Endothelial cell of umbilical vein (primary cell): ENCODE measurements around the gene ABTB2. TPM values are rescaled to one million over a fixed set of nuclear protein-coding genes. Genes with fewer than 3 reads are reported as not detected.
A peak's percentile ranks its signal among the peaks of the same experiment; 100 is the strongest.

Experiments used
- BruUV-seq: library from RNA; stranded (reverse); fragments of 400-500 nt; replicated peaks from 2 replicates; lab custom pipeline; 2021; lab: Mats Ljungman, UMichigan
- CTCF ChIA-PET: fragments of 300-600, 350-600 bp; sonication (Branson Sonifier 250); formaldehyde crosslinking; loops from one replicate; lab custom pipeline; 2021; ENCODE audit warnings: antibody characterized with exemption, inconsistent platforms; lab: Charles Lee
- POLR2A ChIA-PET: fragments of 300-600, 350-600 bp; sonication (Branson Sonifier 250); formaldehyde crosslinking; loops from one replicate; lab custom pipeline; 2021; ENCODE audit warnings: antibody characterized with exemption, inconsistent platforms; lab: Charles Lee
- DNase-seq: peaks from one replicate; pipeline ENCODE4 v3.0.0-alpha.2; 2011; ENCODE audit warnings: low read depth, low spot score
- FAIRE-seq: peaks from 2 replicates; lab custom pipeline; 2011; peaks lifted over from hg19 to GRCh38; lab: Jason Lieb, UNC
- H2AFZ ChIP-seq: 2 replicates; pipeline ENCODE4 v1.6.0; 2012; ENCODE audit warnings: low read depth, low read length, control low read depth, inconsistent platforms
- H3K27ac ChIP-seq: 2 replicates; pipeline ENCODE4 v1.5.1; 2011; ENCODE audit warnings: low read depth, mild to moderate bottlenecking, control low read depth, low read length, moderate library complexity; ENCODE audit not compliant: insufficient read depth
- H3K27me3 ChIP-seq, 2 experiments: 2 replicates each; pipeline versions ENCODE4 v1.6.0 to v1.6.1; 2011; ENCODE audit warnings: low read length in 2 of 2, mixed read lengths in 1 of 2; ENCODE audit not compliant: control insufficient read depth in 2 of 2, insufficient read depth in 2 of 2
- H3K36me3 ChIP-seq, 2 experiments: 2 replicates in 1 of 2; 3 replicates in 1 of 2; pipeline ENCODE4 v1.5.1; 2011; ENCODE audit warnings: low read length in 2 of 2, mild to moderate bottlenecking in 1 of 2, moderate library complexity in 1 of 2; ENCODE audit not compliant: control insufficient read depth in 2 of 2, insufficient read depth in 2 of 2; ENCODE audit errors: extremely low read depth in 1 of 2
- H3K4me1 ChIP-seq: 3 replicates; pipeline ENCODE4 v1.5.1; 2011; ENCODE audit warnings: mild to moderate bottlenecking, low read length; ENCODE audit not compliant: control insufficient read depth, insufficient read depth; ENCODE audit errors: extremely low read depth
- H3K4me2 ChIP-seq: 2 replicates; pipeline ENCODE4 v1.6.1; 2011; ENCODE audit warnings: low read length, control low read depth, mixed read lengths; ENCODE audit not compliant: insufficient read depth
- H3K4me3 ChIP-seq, 3 experiments: fragments of 200-600 bp in 1 of 3; sonication (generic), shearing (Covaris generic) in 1 of 3; replicated peaks in 1 of 3; 2 replicates each; pipeline ENCODE4 v1.5.1; 2011 to 2016; ENCODE audit warnings: control low read depth in 3 of 3, low read length in 3 of 3, mild to moderate bottlenecking in 2 of 3, inconsistent platforms in 1 of 3, low read depth in 1 of 3, moderate library complexity in 1 of 3; ENCODE audit not compliant: insufficient read depth in 1 of 3
- H3K79me2 ChIP-seq: 2 replicates; pipeline ENCODE4 v1.6.0; 2012; ENCODE audit warnings: low read length, inconsistent platforms; ENCODE audit not compliant: control insufficient read depth, insufficient read depth
- H3K9ac ChIP-seq: replicated peaks from 2 replicates; pipeline ENCODE3; 2011; ENCODE audit warnings: low read length, control low read depth; ENCODE audit not compliant: insufficient read depth; ENCODE audit errors: extremely low read depth
- H3K9me1 ChIP-seq: replicated peaks from 3 replicates; pipeline ENCODE4 v1.6.0; 2011; ENCODE audit warnings: mild to moderate bottlenecking, low read length; ENCODE audit not compliant: control insufficient read depth, insufficient read depth; ENCODE audit errors: extremely low read depth
- H3K9me3 ChIP-seq: replicated peaks from 2 replicates; pipeline ENCODE4 v1.5.1; 2012; ENCODE audit warnings: low read length, inconsistent platforms; ENCODE audit not compliant: control insufficient read depth, insufficient read depth
- H4K20me1 ChIP-seq: replicated peaks from 2 replicates; pipeline ENCODE3; 2011; ENCODE audit warnings: mild to moderate bottlenecking, low read length; ENCODE audit not compliant: control insufficient read depth, insufficient read depth; ENCODE audit errors: extremely low read depth
- CTCF ChIP-seq, 2 donors: IDR thresholded peaks; 1 replicate in 1 of 2; 2 replicates in 1 of 2; pipeline ENCODE4 v1.5.1; 2011; ENCODE audit warnings: low read length in 2 of 2, mild to moderate bottlenecking in 2 of 2, moderate library complexity in 2 of 2, control low read depth in 1 of 2, inconsistent platforms in 1 of 2, low read depth in 1 of 2; ENCODE audit not compliant: insufficient read depth in 1 of 2; ENCODE audit errors: extremely low read depth in 1 of 2
- EZH2 ChIP-seq: IDR thresholded peaks from 2 replicates; pipeline ENCODE4 v1.6.1; 2012; ENCODE audit warnings: borderline replicate concordance, low read depth, mild to moderate bottlenecking, moderate library complexity, low read length, inconsistent platforms; ENCODE audit not compliant: severe bottlenecking
- GATA2 ChIP-seq: IDR thresholded peaks from 2 replicates; pipeline ENCODE4 v1.7.0; 2011; ENCODE audit warnings: low read depth, mild to moderate bottlenecking, moderate library complexity, mixed read lengths, low read length; ENCODE audit not compliant: insufficient read length, insufficient read depth
- MAX ChIP-seq: IDR thresholded peaks from 2 replicates; pipeline ENCODE4 v1.6.1; 2011; ENCODE audit not compliant: insufficient read depth, insufficient read length
- dilution Hi-C: fragments of 300-500 bp; cut with MboI; formaldehyde crosslinking; loops from one replicate; pipeline ENCODE4 v1.15.0; 2019; ENCODE audit warnings: low sequenced_read_pairs; ENCODE audit not compliant: extremely low pct_ligation_motif_present
- intact Hi-C: fragments of 100-400 bp; cut with micrococcal nuclease; formaldehyde crosslinking; loops from one replicate; pipeline ENCODE4 v1.10.0; 2022
- polyA plus RNA-seq, 4 experiments: library from polyadenylated mRNA; depleted of rRNA in 3 of 4; stranded (reverse) in 3 of 4; unstranded in 1 of 4; fragments of >200 nt; gene quantifications; 2 replicates each; pipeline versions ENCODE4 v1.2.1 to v1.2.3, GENCODE V29; 2011 to 2012; ENCODE audit warnings: missing spikeins in 1 of 4
- total RNA-seq: library from RNA; stranded (reverse); gene quantifications from 2 replicates; pipeline ENCODE4 v1.2.3, GENCODE V29; 2021

The ABTB2 gene
- total and polyA plus RNA-seq, 2 donors (not counting 3 experiments of a cell fraction or from before 2014, with no cell fraction given) = 0.11 to 0.14 TPM

- dilution Hi-C loops = no loop called here
- CTCF ChIA-PET = interaction anchor here (1.0 to 5.1 kb wide), 11 partner anchors 9 to 551 kb away, joined by 3 to 97 read pairs (median 4); no protein-coding TSS in a partner anchor
- no peak for FAIRE-seq
Observed at GRCh38 chr11:34356913-34357700, 703 bp downstream of the ABTB2 start.

More at GRCh38 chr11:34356913-34357700, 703 bp downstream of the ABTB2 start:
- no peak overlapping the region for H3K27ac ChIP-seq
- H3K9ac ChIP-seq = no peak overlapping the region
- peak overlapping the region in 2 of 3 experiments; percentile 23 to 25 for H3K4me3 ChIP-seq
- H4K20me1 ChIP-seq = no peaks in the 10 kb centered on the region
- peak; percentile 52 for DNase-seq
- POLR2A ChIA-PET = interaction anchor here (1.5 kb wide), 2 partner anchors 10 to 183 kb away, joined by 3 to 6 read pairs; no protein-coding TSS in a partner anchor
- H3K4me1 ChIP-seq = peaks cover 14% of the 10 kb centered on the region
- H3K9me3 ChIP-seq = no peaks in the 10 kb centered on the region
- H3K79me2 ChIP-seq = no peaks in the 10 kb centered on the region
- peak overlapping the region; percentile 65 for H3K4me2 ChIP-seq
- intact Hi-C loops = loop anchor here (5.0 kb wide), 1 partner anchor 305 kb away; the partner anchor contains the start of gene CAPRIN1
- no peak for TF ChIP-seq MAX
- no peak for TF ChIP-seq CTCF (IDR thresholded peaks at IDR 0.05; ENCODE audit: extremely low read depth in 1 of 2, insufficient read depth in 1 of 2, low read depth in 1 of 2, low read length in 2 of 2)
- TF ChIP-seq GATA2 = no peak
- peak; percentile 80 for TF ChIP-seq EZH2
- peak overlapping the region; percentile 84 for H2AFZ ChIP-seq
- H3K36me3 ChIP-seq = no peaks in the 10 kb centered on the region
- BruUV-seq = no TSS peak
- no peaks in the 10 kb centered on the region for H3K9me1 ChIP-seq
- H3K27me3 ChIP-seq = peaks cover 23 to 40% of the 10 kb centered on the region in 2 experiments
